Transverse colon (tissue), 4 donors: Measurements from ENCODE around the gene SLC51B. TPM values are rescaled to one million over a fixed set of nuclear protein-coding genes. Genes with fewer than 3 reads are reported as not detected.

Experiments used
- DNase-seq: peaks from one replicate; pipeline ENCODE4 v3.0.0-alpha.2; 2019
- H3K27ac ChIP-seq, 4 donors: fragments of 200-600 bp; sonication (generic); 2 replicates each; pipeline ENCODE4 v1.5.1; 2016 to 2018; ENCODE audit warnings: inconsistent platforms in 4 of 4
- H3K27me3 ChIP-seq: fragments of 200-600 bp; sonication (generic); 2 replicates; pipeline ENCODE4 v1.5.1; 2017; ENCODE audit warnings: inconsistent platforms
- H3K36me3 ChIP-seq, 4 donors: fragments of 200-600 bp; sonication (generic); 2 replicates each; pipeline ENCODE4 v1.5.1; 2017 to 2019; ENCODE audit warnings: inconsistent platforms in 4 of 4
- H3K4me1 ChIP-seq, 4 donors: fragments of 200-600 bp; sonication (generic); 2 replicates each; pipeline ENCODE4 v1.5.1; 2017 to 2020; ENCODE audit warnings: inconsistent platforms in 4 of 4
- H3K4me3 ChIP-seq, 4 donors: fragments of 200-600 bp; sonication (generic); 1 replicate in 1 of 4; 2 replicates in 3 of 4; pipeline versions ENCODE4 v1.5.1 to v1.6.1; 2017 to 2019; ENCODE audit warnings: inconsistent platforms in 4 of 4
- H3K9me3 ChIP-seq, 2 donors: fragments of 200-600 bp; sonication (generic); 2 replicates each; pipeline ENCODE4 v1.5.1; 2017 to 2019; ENCODE audit warnings: inconsistent platforms in 2 of 2
- CTCF ChIP-seq, 5 experiments: fragments of 200-600 bp in 3 of 5; fragments of 450-650 bp in 2 of 5; sonication (generic) in 3 of 5; IDR thresholded peaks; 1 replicate in 2 of 5; 2 replicates in 3 of 5; pipeline ENCODE4 v1.5.1; 2016 to 2017; ENCODE audit warnings: antibody characterized with exemption in 5 of 5, inconsistent platforms in 3 of 5, mild to moderate bottlenecking in 2 of 5, moderate library complexity in 1 of 5
- EP300 ChIP-seq: sonication (generic); formaldehyde crosslinking; IDR thresholded peaks from one replicate; pipeline ENCODE4 v1.6.1; 2017; ENCODE audit warnings: antibody characterized with exemption, low read depth
- POLR2A ChIP-seq: fragments of 450-650 bp; IDR thresholded peaks from one replicate; pipeline ENCODE4 v1.6.1; 2016; ENCODE audit warnings: antibody characterized with exemption, mild to moderate bottlenecking, moderate library complexity
- POLR2AphosphoS5 ChIP-seq, 3 donors: sonication (generic); formaldehyde crosslinking; IDR thresholded peaks; one replicate each; pipeline ENCODE4 v1.6.1; 2016; ENCODE audit warnings: antibody characterized with exemption in 3 of 3
- WGBS, 2 donors: methylation state at CpG; one replicate each; pipeline ENCODE4 v1.1.5; 2018; ENCODE audit warnings: low coverage in 1 of 2; 5-methylcytosine and 5-hydroxymethylcytosine counted together
- in situ Hi-C, 4 donors: fragments of 200-750 bp; cut with MboI; loops; one replicate each; pipeline versions ENCODE4 v1.15.0 to v1.15.1; 2017; ENCODE audit warnings: low sequenced_read_pairs in 3 of 4, low pct_ligation_motif_present in 1 of 4, low pct_unique_long_range_greater_than_20kb in 1 of 4
- intact Hi-C: fragments of 100-400 bp; cut with DNase I; formaldehyde crosslinking; loops from one replicate; pipeline ENCODE4 v1.15.1; 2023; ENCODE audit warnings: low total_unique reads
- total RNA-seq, 4 donors: library from RNA; depleted of rRNA; stranded (reverse); fragments of >200 nt; gene quantifications; one replicate each; pipeline ENCODE4 v1.1.0, GENCODE V29; 2016

The SLC51B gene
- total RNA-seq, 4 donors from 2014 or later: 3.4 to 150 (median 121) TPM

- in situ Hi-C loops (no loop called here), intact Hi-C loops (no loop called here)
- WGBS, 2 donors: 39 to 40% methylated on average over 4 of the region's 4 CpGs
- Histone ChIP-seq H3K4me1 (peaks cover 13 to 34% (median 25%) of the 10 kb centered on the region in 4 donors), H3K36me3 (no peaks in the 10 kb centered on the region), H3K27me3 (no peaks in the 10 kb centered on the region), H3K9me3 (no peaks in the 10 kb centered on the region), H3K4me3 (no peak overlapping the region), H3K27ac (no peak overlapping the region)
- no peak for TF ChIP-seq CTCF (IDR thresholded peaks at IDR 0.05)
- no peak for TF ChIP-seq POLR2A
- TF ChIP-seq POLR2AphosphoS5 (IDR thresholded peaks at IDR 0.05): no peak
- TF ChIP-seq EP300: no peak
- DNase-seq: no peak
Observed at GRCh38 chr15:65050270-65050669, 5.1 kb downstream of the SLC51B start.

GRCh38 chr15:65051266-65051665 lies 6.1 kb downstream of the SLC51B start:
- Histone ChIP-seq H3K4me3 (no peak overlapping the region), H3K9me3 (no peaks in the 10 kb centered on the region), H3K36me3 (no peaks in the 10 kb centered on the region), H3K27ac (no peak overlapping the region), H3K4me1 (peaks cover 13 to 32% (median 23%) of the 10 kb centered on the region in 4 donors), H3K27me3 (no peaks in the 10 kb centered on the region)
- in situ Hi-C loops (no loop called here), intact Hi-C loops (no loop called here)
- WGBS, 2 donors: 92% methylated on average over 2 of the region's 2 CpGs; no CpG with 5 or more reads in 1 of the 2 donors
- TF ChIP-seq POLR2A (no peak), CTCF (IDR thresholded peaks at IDR 0.05) (no peak), POLR2AphosphoS5 (IDR thresholded peaks at IDR 0.05) (no peak), EP300 (no peak)
- DNase-seq: no peak

- H3K27ac ChIP-seq: no peak overlapping the region
- H3K9me3 ChIP-seq: no peaks in the 10 kb centered on the region
- H3K4me1 ChIP-seq: peaks cover 13 to 36% (median 23%) of the 10 kb centered on the region in 4 donors
- no peaks in the 10 kb centered on the region for H3K36me3 ChIP-seq
- 80% methylated on average over 2 of the region's 2 CpGs for WGBS, 2 donors
- in situ Hi-C loops (no loop called here), intact Hi-C loops (no loop called here)
- H3K4me3 ChIP-seq: no peak overlapping the region
- TF ChIP-seq POLR2A (no peak), POLR2AphosphoS5 (IDR thresholded peaks at IDR 0.05) (no peak), CTCF (IDR thresholded peaks at IDR 0.05) (no peak), EP300 (no peak)
- no peaks in the 10 kb centered on the region for H3K27me3 ChIP-seq
- no peak for DNase-seq
Observed at GRCh38 chr15:65052956-65053355, 7.8 kb downstream of the SLC51B start.

GRCh38 chr15:65054333-65055200 lies 9.4 kb downstream of the SLC51B start:
- H3K27me3 ChIP-seq: no peaks in the 10 kb centered on the region
- WGBS, 2 donors: 71% methylated on average over 18 of the region's 26 CpGs; no CpG with 5 or more reads in 1 of the 2 donors
- H3K4me1 ChIP-seq: peaks cover 10 to 34% (median 19%) of the 10 kb centered on the region in 4 donors
- H3K9me3 ChIP-seq: no peaks in the 10 kb centered on the region
- DNase-seq: peak; percentile 79
- TF ChIP-seq POLR2AphosphoS5 (IDR thresholded peaks at IDR 0.05) (peak in 1 of 3 donors; percentile 32), POLR2A (no peak), CTCF (IDR thresholded peaks at IDR 0.05) (peak; percentile 85 to 97 (median 93))
- intact Hi-C loops (loop anchor here (1.0 kb wide), 1 partner anchor 24 kb away; no protein-coding TSS in a partner anchor), in situ Hi-C loops (no loop called here)
- H3K27ac ChIP-seq: peak overlapping the region; percentile 36 to 60 (median 40)
- H3K36me3 ChIP-seq: no peaks in the 10 kb centered on the region
- no peak overlapping the region for H3K4me3 ChIP-seq
